ENCODE measurements around the gene WWOX.

The WWOX gene

GRCh38 chr16:79069121-79069520 is 969.7 kb downstream of the WWOX start:
- DNase-seq (ENCODE audit: low read depth in 3 of 3), result no peak

DNA sequence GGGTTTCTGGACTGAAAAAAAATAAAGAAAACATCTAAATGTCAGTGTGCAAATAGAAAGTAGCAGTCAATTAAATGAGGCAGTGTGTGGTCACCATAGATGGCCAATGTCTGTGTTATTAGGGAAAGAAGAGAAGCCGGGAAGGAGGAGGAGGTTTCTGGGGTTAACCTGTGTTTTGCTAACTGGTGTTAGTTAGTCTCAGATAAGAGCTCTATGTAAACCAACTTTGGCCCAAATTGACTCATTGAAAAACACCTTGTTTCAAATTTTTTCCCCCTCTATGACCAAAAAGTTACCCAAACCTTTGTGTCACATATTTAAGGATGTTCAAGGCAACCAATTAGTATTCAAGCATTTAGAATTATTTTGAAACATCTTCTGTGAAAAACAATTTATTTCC is 970.2 kb downstream of the WWOX start:
- DNase-seq (ENCODE audit: low read depth in 3 of 3), result no peak

- no peak for DNase-seq (ENCODE audit: low read depth in 3 of 3)
Observed at GRCh38 chr16:79071424-79071823, 972.0 kb downstream of the WWOX start.

DNA sequence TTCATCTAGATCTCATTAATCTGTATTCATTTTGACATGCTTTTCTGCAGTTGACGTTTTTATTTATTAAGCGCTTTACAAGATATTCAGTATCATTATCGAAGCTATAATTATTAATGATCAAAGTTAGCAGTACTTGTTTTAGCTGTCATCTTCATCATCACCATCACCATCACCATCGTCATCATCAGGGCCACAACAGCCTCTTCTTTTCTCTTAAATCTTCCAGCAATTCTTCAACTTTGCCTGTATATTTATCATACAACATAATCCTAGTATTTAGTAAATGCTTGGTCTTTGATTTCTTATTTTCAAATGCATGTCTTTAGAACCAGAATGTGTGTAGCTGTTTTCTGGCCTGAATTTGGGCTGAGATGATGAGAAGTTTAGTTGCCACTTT is 973.1 kb downstream of the WWOX start:
- no peak for DNase-seq (ENCODE audit: low read depth in 3 of 3)

DNA sequence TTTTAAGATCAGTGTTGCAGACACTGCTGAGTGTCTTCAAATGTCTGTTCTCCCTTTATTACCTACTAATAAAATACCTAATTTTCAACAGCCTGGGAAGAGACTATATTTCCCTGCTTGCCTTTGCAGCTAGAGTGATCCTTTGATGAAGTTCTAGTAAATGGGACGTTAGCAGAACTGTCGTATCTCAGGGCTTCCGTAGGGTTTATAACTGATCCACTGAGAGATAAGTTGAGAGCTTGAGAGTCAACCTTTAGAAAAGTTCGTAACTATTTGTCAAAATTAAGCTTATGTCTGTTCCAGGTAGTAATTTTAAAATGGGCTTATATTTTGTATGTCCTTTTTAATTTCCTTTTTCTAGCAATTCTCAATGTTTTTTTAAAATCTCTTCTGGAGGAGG is 974.1 kb downstream of the WWOX start:
- no peak for DNase-seq (ENCODE audit: low read depth in 3 of 3)

- DNase-seq (ENCODE audit: low read depth in 3 of 3), result no peak
Observed at GRCh38 chr16:79074541-79074940, 975.1 kb downstream of the WWOX start.

- no peak for DNase-seq (ENCODE audit: low read depth in 3 of 3)
Observed at GRCh38 chr16:79074951-79075350, 975.5 kb downstream of the WWOX start.

DNA sequence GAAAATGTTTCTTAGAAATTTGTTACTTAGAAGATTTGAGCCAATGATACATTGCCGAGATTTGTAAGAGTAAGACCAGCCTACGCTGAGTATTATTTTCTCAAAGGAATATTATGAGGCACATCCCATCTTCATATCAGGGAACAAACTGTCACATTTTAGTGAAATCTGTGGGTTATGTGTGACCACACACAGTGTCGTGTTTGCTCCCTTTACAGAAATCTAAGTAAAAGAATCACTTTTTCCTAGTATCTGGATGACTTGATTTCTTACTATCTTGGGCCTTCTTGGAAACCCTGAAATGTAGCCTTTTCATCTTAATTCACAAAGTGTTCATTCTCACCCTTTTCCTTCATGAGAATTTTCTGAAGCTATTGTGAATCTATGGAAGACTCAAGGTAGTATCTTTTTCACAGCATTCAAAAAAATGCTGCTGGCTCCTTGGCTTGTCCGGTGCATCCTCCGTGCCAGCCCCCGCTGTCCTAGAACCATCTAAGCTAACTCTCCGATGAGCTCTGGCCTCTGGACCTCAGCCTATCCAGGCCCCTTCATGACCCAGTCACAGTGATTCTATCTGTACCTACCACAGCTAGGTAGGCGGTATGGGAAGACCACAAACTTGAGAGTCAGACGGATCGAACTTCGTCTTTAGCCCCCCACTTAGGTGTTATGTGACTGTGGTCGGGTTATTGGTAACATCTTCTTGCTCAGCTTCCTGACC is 976.8 kb downstream of the WWOX start:
- DNase-seq (ENCODE audit: low read depth in 3 of 3), result peak in 2 of 3 donors; percentile 29 to 43

GRCh38 chr16:79077346-79077745 is 977.9 kb downstream of the WWOX start:
- DNase-seq (ENCODE audit: low read depth in 3 of 3), result no peak

GRCh38 chr16:79079656-79080420 is 980.4 kb downstream of the WWOX start:
- no peak for DNase-seq (ENCODE audit: low read depth in 3 of 3)

- DNase-seq (ENCODE audit: low read depth in 3 of 3), result no peak
Observed at GRCh38 chr16:79081297-79082066, 982.0 kb downstream of the WWOX start.

GRCh38 chr16:79082970-79083369 is 983.5 kb downstream of the WWOX start:
- no peak for DNase-seq (ENCODE audit: low read depth in 3 of 3)

DNA sequence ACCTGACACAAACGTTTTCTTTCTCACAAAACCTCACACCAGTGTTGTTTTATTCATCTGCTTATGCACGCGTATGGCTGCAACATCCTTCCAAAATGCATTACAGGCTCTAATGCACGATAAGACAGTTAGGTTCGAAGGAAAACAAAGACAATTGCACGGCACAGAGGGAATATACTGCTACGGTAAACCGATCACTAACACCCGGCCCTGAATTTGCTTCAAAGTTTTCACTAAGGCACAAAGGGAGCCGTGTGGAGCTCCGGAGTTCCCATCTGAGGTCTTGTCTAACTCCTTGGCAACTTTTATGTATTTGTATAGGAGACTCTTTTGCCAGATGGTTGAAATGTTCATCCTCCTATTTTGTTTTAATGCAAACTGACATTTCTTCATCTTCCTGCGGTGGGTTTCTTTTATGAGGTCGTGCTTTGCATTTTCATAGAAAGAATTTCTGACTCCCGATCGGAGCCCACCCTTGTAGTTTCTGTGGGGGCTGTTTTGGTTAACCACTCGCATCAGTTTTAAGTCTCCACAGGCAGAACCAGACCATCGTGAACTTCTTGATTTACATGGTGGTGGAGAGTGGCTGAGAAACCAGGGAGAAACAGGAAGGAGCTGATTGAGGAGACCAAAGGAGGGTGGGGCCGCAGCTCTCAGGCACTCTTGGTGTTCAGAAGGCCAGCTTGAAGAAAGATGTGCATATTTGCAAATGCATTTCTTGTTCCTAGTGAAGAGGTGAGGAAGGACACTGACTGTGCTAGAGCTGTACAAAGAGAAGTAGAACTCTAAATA is 984.2 kb downstream of the WWOX start:
- DNase-seq (ENCODE audit: low read depth in 3 of 3), result no peak

- no peak for DNase-seq (ENCODE audit: low read depth in 3 of 3)
Observed at GRCh38 chr16:79088971-79089370, 989.5 kb downstream of the WWOX start.

DNA sequence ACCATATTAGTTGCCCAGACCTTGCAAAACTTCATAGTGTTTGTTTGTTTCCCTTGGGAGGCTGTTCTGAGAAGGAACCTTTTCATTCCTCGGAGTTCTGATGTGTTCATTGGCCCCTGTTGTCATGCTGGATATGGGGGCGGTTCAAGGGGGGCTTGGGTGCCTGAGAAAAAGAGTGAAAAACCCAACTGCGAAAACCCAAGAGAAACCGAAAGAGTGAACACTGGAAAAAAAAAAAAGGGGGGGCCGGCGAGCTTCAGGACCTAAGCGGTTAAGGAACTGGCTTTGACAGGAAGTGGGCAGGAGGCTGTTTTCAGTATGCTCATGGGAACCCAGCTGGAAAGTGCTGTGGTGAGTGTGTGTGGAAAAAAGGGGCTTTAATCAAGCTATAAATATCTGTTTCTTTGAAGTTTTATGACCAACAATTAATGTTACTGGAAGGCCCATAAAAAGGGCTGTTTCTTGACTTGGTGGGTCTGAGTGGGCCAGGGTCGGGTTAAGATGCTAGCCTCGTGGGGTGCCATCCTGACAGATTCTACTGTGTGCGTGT is 990.4 kb downstream of the WWOX start:
- DNase-seq (ENCODE audit: low read depth in 3 of 3), result peak in 2 of 3 donors; percentile 34 to 65

- no peak for DNase-seq (ENCODE audit: low read depth in 3 of 3)
Observed at GRCh38 chr16:79090966-79091365, 991.5 kb downstream of the WWOX start.

- no peak for DNase-seq (ENCODE audit: low read depth in 3 of 3)
Observed at GRCh38 chr16:79092846-79093245, 993.4 kb downstream of the WWOX start.

DNA sequence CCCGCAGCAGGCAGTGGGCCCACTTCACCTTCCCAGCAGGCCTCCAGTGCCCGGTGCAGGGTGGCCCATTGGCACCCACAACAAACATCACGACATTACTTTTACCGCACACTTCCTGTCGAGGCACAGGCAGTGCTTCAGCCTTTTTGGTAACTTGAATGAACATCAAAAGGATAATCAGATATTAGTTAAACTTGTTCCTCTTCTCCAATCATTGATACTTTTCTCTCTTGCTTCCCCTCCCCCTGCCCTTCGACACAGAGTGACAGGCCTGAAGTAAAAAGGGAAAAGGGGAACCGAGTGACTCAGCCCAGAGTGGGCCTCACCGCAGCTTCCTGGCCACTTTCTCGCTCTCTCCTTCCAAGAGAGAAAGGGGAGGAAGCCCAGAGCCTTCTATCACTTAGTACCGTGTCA is 994.1 kb downstream of the WWOX start:
- DNase-seq (ENCODE audit: low read depth in 3 of 3), result peak; percentile 28 to 51 (median 32)

DNA sequence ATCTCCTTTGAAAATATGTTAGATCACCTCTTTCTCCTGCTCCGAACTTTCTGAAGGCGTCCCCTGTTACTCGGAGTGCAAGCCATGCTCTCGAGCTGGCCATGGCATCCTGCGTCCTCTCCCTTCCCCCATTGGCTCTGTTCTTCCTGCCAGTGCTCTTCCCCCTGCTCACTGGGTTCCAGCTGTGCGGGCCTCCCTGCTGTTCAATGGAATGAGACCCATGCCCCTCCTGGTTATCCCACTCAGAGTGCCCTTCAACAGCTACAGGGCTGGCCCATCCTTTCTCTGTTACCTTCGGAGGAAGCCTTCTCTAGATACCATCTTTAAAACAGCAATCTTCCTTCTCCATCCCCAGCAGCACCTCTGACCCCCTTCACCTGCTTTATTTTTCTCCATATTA is 996.8 kb downstream of the WWOX start:
- DNase-seq (ENCODE audit: low read depth in 3 of 3), result no peak

DNA sequence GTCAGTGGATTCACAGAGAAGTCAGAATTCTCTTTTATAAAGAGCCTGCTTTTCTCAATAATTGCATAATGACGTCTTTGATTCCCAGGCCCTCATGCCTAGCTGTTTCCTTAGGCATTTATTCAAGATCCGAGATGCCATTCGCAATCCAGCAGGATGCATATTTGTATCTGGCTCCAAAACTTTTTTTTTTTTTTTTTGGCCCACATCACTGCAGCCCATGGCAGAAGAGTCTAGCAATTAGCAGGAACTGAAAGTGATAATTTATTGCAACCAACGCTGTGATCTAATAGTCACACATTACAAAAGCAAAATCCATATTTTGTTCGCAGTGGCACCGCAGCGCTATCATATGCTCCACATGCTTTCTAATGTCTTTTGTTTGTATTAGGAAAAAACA is 997.7 kb downstream of the WWOX start:
- DNase-seq (ENCODE audit: low read depth in 3 of 3), result no peak

DNA sequence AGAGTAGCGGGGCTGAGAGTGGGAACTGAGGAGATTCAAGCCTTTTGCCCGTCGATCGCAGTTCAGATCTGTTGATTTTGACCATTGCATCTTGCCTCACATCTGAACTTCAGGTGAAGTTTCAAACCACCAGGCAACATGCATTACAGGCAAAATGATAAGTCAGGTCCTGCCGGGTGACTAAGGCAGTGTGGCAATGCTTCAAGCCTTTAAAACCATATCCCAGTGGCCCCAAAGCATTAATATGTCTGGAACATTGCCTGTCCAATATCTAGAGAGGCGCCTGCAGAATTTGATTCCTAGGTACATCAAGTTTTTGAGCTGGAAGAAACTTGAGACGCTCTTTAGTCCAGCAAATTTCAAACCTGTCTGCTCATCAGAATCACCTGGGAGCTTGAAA is 998.3 kb downstream of the WWOX start:
- DNase-seq (ENCODE audit: low read depth in 3 of 3), result no peak

Data from stimulated activated CD4-positive, alpha-beta T cell treated with anti-CD3 and anti-CD28 coated beads, TNF-alpha, amount 100 ng/mL, for 48 hours (primary cell).